ENCODE data around the gene RETREG3.
"Not testable (repeated sequence)": the region's sequence is repeated elsewhere in the genome, so short reads cannot be mapped to it uniquely, and the experiment has no call there.

RETREG3 gene

DNA sequence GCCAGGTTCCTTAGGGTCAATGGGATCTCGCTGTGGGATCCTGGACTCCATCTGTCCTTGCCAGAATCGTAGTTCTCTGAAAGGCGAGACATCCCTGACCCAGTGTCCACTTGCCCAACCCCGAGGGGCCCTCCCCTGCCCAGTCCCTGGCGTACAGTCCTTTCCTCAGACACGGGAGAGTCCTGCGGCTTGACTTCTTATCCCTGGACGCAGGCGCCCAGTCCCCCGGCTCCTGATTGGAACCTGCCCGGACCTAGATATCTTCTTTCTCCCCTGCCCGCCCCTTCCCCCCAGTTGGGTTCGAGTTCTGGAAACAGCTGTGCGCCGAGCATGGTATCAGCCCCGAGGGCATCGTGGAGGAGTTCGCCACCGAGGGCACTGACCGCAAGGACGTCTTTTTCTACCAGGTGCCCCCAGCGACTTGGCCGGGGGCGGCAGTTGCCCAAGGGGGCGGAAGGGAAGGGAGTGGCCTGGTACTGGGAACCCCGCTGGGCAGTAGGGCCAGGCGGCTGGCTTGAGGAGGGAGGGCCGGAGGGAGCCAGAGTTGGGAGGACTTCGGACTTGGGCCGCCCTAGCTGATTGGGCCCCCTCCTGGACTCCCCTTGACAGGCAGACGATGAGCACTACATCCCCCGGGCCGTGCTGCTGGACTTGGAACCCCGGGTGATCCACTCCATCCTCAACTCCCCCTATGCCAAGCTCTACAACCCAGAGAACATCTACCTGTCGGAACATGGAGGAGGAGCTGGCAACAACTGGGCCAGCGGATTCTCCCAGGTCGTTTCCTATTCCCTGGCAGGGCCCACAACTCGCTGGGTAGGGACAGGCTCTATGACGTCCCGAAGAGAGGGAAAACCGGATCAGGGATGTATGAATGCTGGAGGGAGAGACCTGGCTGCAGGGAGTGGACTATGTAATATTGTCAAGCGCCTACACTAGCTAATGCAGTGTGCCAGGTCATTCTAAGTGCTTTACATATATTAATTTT lies 934 bp upstream of the RETREG3 start:
- DNase-seq, result not testable (repeated sequence)

DNA sequence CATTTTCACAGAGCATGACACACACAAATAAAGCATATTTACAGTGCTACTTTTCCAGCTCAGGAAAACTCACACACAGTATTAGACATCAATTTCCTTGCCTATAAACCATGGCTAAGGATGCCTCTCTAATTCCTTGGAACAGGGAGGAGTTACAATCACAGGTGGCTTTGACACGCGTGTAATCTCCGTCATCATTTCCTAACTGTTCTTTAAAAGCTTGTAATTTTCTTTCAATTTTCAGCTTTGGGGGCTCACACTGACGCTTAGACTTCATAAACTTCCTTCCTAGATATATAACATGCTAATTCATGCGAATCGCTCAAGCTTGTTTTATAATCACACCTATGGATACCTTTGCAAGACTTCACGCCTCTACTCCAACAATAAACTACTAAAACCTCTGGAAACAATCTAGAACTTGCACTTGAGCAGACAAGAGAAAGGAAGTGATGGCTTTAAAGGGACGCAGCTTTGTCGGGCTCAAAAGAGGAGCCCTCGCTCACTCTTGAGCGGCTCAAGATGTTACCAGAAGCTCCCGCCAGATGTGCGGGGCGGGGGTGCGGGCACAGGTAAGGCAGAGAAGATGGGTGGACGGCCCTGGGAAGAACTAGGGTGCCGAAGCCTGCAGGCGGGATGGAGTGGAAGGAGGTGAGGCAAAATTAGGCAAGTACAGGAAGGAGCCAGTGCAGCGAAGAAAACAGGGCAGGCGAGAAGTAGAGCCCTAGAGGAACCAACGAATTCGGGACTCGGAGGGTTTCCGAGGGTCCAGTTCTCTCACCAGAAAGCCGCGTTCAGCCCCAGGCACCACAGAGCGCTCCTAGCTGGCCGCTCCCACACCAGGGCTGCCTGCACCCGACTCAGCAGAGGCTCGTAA lies 631 bp downstream of the RETREG3 start:
- DNase-seq, result no peak

DNA sequence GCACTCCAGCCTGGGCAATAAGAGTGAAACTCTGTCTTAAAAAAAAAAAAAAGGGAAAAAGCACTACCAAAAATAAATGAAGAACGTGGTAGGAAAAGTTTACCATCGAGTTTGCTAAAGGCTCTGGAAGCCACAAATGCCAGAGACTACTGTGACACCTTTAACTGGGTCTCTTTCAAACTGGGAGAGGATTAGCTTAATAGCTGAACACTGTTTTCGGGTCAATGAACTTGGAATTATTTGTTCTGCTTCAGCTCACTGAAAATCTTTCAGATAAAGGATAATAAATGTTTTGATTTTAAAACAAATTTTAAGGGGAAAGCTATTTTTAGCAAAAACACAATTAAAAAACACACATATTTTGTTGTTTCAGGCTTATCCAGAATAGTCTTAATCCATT lies 1.4 kb downstream of the RETREG3 start:
- DNase-seq, result no peak

DNA sequence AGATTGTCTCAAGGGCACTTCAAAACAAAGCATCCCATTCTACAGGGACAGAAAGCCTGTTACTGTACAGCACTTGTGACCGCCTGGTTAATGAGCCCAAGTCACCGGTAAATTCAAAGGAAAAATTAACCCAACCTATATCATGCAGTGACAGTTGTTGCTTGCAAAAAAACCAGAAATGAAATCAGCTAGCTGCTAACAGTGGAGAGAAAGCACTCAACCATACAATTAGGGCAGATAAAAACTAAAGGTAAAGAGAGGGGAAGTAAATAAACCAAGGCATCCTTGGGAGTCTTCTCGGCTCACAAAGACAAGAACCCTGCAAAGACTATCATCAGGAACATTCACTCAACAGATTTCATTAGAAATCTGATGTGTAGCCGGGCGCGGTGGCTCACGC lies 5.9 kb downstream of the RETREG3 start:
- no peak for DNase-seq

DNA sequence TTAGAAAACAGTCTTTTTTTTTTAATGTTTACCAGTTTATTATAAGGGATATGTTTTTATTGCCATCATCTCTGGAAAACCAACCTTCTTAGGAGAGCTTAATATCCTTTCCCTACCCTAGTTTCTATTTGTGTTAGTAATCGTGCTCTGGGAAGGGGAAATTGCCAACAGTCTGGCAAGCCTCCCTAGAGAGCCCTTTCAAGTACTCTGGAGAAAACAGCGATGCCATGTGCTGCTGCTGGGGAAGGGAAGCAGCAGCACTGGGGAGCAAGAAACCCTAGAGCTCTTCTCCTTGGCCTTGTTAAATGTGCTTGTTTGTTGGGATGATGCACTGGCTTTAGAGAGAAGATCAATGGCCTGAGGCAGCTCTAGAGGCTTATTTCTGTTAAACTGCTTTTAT lies 10.3 kb downstream of the RETREG3 start:
- DNase-seq, result no peak

DNA sequence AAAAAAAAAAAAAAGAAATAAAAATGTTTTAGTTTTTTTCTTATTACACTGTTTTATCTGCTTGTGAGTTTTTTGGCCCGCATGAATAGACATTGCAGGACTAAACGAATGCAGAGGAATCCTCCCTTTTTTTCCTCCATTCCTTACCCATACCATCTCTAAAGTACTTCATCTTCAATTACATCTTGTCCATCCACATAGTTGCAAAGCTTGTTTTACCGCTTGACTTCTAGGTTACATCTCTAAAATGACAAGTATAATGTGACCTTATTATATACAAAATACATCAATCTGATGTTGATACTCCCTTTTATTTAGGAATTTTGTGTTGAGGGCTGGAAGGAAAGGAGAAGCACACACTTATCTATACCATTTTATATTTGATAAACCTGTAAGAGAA lies 12.8 kb downstream of the RETREG3 start:
- no peak for DNase-seq

DNA sequence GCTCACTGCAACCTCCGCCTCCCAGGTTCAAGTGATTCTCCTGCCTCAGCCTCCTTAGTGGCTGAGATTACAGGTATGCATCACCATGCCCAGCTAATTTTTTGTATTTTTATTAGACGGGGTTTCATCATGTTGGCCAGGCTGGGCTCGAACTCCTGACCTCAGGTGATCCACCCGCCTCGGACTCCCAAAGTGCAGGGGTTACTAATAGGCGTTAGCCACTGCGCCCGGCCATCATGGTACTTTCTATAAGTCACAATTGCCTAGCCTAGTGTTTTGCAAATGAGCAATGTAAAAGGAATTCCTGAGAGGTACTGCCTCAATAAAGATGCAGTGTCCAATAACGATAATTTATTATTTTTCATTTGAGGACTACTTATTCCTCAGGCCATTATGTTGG lies 17.8 kb downstream of the RETREG3 start:
- no peak for DNase-seq

DNA sequence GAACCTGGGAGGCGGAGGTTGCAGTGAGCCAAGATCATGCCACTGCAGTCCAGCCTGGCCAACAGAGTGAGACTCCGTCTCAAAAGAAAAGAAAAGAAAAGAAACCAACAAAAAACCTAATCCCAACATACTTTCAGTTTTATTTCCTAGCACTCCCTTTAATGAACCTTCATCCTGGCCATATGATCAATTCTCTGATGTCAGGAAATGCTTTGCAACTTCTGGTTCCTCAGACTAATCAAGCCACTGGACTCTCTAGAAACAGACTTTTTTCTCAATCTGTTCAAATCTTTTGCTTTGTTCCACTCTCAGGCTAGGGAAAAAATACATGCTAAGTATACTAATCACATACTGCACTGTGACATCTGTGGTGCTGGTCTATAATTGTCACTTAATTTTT lies 18.3 kb downstream of the RETREG3 start:
- DNase-seq, result no peak

DNA sequence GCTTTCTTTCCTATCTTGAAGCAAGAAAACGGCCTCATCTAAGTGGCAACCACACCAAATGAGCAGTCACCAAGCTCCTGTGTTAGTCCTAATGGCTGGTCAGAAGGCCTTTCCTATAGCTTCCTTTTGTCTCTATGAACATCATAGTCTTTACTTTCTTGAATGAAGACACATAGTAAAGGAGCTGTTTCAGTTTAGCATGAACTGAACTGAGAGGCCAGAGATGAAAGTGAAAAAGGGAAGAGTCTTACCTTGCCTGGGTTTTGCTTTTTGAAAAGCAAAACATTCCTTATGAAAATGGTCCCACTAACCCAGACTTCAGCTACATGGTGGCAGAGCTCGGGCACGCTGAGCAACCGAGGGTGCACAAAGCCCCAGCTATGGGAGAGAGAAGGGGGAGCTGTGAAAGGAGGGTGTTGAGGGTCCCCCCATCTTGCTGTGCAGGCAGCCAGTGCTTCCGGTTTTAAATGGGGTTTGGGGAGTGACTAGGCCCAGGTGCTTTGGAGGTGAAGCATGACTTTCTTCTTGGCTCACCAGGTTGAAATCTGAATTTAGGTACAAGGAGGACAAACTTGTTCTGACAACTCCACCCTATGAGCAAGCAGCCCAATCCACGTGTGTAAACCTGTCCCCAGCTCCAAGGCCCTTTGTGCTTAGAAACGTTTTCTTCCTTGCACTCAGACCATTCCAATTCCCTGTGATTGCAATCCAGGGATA lies 22.5 kb downstream of the RETREG3 start:
- DNase-seq, result no peak

DNA sequence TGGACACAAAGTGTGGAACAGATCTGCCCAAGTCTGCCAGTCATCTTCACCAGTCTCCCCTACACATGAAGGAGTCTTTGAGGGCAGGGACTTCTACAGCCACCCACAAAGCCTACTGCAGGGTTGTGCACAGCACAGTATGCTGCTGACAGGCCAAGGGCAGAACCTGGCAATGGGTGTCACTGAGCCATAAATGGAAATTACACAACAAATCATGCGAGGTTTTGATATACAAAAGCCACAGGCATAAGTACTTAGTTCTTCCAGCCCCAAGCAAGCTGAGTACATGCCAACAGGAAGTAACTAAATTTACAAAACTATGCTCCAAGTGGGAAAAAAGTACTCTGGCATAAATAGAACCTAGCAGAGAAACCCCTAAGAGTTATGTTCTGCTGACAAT lies 23.8 kb downstream of the RETREG3 start:
- DNase-seq, result no peak

DNA sequence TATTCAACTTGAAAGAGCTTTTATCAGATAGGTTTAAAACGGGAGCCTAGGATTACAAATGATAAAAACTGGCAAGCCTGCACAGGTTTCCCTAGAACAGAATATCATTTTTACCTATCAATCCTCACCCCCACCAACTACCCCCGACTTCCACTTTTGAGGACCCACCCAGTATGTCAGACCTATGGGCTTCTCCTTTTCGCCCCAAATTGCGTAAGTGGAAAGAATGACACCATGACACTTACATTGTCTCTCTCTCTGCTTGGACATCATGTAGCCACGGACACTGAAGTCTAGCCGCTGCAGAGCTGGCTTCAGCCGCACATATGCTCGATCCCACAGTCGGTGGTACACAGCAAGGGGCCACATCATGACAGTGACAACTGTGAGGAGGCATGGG lies 24.3 kb downstream of the RETREG3 start:
- DNase-seq, result no peak

DNA sequence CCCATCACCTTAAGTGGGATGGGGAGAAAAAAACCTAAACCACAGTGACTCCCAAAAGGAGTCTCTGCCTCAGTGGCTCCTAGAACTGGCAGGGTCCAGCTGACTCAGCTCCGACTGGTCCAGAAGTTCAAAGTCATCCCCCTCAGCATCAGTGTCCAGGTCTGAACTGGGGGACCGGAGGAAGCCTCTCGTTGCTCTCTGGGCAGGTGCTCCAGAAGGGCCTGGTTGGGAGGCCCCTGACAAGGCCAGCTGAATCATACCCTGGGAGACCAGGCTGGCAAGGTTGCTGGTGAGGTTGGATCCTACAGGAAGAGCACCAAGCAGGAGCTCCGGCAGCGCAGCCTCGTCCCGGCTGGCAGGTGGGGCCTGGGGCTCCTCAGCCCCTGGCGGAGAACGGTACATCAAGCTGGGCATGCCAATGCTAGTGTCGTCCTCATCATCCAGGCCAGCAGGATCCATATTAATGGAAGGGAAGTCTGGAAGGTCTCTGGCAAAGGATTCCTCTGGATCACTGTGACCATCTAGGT lies 27.4 kb downstream of the RETREG3 start:
- no peak for DNase-seq

DNA sequence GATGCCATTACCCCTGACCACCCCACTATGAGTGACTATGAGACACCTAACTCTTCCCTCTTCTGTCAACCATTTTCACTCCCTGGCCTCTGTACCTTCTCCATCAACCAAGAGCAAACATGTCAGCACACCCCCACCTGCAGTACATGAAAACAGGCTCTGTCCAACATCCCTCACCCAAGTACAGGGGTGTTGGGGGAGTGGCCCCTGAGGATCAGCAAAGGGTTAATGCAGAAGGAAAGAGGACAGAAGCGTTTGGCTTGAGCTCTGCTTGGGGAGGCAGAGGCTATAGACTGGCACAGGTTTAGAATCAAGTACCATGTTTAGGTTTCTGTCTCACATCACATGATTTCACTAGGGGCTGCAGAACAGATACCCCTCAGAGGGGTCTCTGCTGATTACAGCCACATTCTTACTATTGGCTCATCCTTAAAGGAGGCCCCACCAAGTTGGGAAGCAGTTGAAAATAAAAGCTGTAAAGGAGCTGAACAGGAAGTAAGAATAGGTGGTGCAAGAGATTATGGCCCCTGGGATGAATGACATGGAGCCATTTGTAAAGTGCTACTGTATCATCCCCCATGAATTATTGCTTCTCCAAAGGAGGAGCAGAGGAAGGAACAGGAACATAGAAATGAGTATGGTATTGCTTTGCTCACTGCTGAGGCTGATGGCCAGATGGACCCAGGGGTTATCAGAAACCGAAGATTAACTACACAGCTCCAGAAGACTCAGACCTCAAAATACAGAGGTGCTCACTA lies 29.2 kb downstream of the RETREG3 start:
- no peak for DNase-seq

DNA sequence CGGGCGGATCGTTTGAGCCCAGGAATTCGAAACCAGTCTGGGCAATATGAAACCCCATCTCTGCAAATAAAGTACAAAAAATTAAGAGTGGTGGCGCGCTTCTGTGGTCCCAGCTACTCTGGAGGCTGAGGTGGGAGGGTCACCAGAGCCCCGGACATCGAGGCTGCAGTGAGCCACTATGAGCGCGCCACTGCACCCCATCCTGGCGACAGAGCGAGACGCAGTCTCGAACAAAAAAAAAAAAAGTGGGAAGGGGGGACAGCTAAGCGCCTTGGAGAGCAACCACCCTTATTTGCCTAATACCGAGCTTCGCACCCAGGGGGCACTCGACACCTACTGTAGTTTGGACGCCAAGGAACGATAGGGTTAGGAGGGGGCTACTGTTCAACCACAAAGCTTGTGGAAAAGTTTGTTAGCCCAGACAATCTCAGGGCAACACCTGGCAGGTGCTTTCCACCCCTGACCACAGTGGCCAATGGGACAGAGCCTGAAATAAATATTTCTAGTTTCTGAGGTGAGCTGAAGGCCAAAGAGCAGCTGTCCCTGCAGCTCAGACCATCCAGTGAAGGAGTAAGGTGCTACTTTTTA lies 30.8 kb downstream of the RETREG3 start:
- peak; percentile 93 for DNase-seq

DNA sequence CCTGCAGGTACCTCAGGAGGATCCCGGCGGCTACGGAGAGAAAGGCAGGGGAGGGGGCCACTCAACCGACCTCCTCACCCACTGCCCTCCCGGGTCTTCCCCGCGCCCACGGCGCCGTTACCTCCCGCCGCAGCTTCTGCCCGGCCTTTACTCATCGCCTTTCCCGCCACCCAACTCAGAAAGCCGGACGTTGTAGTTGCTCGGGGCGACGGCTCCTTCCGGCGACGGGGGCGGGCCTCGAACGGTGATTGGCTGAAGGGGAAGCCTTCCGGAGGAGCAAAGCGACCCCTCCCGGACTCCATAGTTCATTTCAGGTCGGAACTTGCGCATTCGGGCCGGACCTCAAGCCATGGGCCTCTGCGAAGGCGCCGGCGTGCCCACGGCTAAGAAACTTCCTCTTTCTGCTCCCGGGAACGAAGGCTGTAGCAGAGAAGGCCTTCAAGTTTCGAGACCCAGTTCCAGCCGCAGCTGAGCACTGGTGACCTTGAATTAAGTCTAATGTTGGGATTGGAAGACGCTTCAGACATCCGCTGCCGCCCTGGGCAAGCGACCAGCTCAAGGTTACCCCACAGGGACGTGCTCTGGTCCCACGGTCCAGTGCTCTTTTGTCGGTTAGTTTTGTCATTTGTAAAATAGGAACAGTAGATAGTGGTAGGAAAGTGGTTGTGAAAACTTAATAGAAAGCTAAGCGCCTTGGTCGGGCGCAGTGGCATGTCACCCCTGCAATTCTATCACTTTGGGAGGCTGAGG lies 31.5 kb downstream of the RETREG3 start, which contains the start of gene PSMC3IP:
PSMC3IP (minus strand) TSS at position 198 of the 750 bp plus-strand sequence; CDS start at position 155, 43 bp downstream.
- peak; percentile 99 for DNase-seq

DNA sequence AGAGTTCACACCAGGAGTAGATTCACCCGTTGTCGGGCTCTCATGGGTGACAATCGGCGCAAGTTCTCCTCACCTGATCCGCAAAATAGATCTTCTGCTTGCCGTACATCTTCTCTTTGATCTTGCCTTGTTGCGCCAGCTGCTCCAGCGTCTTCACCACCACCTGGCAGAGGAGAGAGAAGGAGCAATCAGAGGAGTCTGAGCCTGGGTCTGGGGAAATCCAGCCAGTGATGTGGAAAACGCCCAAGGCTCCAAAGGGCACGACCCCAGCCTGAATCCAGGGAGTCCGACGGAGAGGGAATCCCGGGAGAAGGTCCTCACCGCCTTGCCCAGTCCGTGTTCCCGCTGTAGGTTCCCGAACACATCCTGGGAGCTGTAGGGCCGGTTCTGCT lies 32.0 kb downstream of the RETREG3 start:
- DNase-seq, result no peak

DNA sequence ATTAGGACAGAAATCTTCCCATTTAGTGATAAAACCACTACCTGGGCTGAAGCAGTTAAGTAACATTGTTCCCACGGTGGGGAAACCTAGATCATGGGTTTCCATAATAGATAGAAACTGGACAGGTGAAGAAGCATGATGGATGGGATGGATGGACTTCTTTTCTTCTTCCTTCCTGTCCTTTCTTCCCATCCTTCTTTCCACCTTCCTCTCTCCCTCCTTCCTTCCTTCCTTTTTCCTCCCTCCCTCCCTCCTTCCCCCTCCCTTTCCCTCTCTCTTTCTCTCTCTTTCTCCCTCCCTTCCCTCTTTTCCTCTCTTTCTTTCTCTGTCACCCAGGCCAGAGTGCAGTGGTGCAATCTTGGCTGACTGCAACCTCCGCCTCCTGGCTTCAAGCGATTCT lies 34.7 kb downstream of the RETREG3 start:
- no peak for DNase-seq

DNA sequence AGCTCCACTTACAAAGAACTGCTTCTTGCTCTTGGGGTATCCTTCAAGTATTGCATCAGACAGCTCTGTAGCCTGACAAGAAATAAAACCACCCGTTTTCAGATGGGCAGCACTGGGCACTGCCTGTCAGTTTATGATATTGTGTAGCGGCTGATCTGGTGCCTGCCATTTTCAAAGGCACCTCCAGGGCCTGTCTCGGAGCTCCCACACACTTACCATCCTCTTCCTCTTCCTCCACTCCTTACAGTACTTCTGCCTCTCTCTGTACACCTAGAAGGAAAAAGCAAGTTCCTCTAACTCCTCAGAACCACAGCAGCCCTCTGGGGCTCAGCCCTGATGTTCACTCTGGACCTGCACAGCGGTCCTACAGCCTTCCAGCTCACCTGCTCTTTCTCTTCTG lies 36.1 kb downstream of the RETREG3 start:
- DNase-seq, result no peak

DNA sequence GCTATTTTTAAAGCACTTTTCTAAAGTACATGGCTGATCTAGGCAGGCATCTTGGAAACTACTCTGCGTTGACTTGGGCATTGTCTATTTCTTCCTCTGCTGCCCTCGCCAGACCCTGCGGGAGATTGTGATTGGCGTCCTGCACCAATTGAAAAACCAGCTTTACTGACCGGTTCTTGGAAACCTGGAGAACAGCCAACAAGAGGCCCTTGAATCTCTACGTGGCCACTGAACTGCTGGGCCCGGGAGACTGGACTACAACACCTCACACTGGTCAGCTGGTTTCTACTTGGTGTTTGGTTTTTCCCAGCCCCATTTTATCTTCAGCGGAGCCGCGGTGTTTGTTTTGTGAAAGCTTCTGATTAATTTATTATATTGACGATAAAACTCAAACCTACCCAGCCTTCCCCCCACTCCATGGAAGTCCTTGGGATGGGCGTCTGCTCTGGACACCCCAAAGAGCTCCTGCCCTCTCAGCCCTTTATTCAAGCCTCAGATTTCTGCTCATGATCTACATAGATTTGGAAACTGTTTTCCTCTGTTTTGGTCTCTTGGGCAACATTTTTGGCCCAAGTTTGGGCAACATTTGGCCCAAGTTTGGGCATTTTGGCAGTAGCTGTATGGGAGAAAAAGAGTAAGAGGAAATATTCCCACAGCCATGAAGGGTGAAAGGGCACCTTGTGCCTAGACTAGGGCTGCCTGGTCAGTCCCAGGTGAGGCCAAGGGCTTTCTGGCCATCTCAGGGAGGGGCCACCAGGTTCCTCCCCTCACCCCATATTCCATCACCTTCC lies 37.5 kb downstream of the RETREG3 start:
- no peak for DNase-seq

Data from islet precursor cell (in vitro differentiated cells).